GM18867 (cell line): ENCODE measurements around the gene ZNF844.
"Not testable (repeated sequence)": the region's sequence is repeated elsewhere in the genome, so short reads cannot be mapped to it uniquely, and the experiment has no call there.

ENCODE experiments used
- ATAC-seq: cut with Tn5 transposase; IDR thresholded peaks from one replicate; pipeline ENCODE4 v1.9.1; 2021; ENCODE audit warnings: mild to moderate bottlenecking, moderate library complexity; ENCODE audit not compliant: unreplicated experiment

Gene ZNF844

DNA sequence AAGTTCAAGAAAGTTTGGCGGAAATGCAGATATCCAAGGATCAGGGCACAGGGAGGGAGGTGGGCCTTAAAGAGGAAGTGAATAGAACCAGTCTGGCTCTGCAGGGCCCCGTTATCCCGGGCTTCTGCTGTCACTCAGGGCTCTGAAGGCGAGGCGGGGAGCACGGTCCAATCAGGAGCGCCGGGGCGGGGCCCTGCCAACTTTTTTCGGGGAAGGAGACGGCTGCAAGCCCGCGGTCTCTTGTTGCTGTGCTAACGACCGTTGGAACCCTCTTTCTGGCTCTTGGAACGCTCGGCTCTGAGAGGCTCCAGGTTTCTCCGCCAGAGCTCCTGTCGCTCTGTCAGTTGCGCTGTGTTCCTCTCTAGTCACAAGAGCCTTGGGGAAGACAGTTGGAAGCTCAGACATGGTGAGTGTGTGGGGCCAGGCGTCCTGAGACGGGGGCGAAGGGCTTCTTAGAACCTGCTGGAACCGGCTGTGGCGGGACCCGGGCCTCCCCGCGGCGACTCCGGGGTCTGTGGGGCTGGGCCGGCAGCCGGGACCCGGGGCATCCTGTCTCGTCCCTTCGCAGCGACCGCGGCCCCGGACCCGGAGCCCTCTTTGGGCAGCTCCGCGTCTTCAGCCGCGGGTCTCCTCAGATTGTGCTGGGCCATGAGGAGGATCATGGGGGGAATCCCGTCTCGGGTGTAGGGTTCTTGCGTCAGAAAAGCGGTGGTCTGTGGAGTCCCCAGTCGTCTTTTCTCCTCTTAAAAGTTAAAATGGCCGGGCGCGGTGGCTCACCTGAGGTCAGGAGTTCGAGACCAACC, 27.7 kb downstream of the ZNF844 start:
- ATAC-seq = no peak

DNA sequence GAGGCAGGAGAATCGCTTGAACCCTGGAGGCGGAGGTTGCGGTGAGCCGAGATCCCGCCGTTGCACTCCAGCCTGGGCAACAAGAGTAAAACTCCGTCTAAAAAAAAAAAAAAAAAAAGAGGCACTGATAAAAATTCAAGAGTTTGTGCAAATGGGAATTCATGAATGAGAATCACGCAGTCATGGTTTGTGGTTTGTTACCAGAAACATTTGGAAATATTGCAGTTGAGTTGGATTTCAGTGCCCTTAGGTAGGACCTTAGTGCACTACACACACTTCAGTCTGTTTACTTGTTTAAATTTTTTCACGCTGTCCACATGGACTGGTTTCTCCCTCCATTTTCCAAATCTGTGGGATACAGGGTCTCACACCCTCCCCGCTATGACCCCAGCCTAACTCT, 28.4 kb downstream of the ZNF844 start:
- no peak for ATAC-seq

DNA sequence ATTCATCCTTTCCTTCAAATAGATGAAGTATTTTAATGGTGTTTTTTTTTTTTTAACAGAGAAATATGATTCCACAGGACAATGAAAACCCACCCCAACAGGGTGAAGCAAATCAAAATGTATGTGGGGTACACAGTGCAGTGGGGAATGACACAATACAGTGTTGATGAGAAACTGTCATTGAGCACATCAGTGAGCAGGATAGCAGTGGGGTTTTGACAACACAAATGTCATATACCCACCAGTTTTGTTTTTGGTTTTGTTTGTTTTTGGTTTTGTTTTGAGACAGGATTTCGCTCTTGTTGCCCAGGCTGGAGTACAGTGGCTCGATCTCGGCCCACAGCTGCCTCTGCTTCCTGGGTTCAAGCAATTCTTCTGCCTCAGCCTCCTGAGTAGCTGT, 29.2 kb downstream of the ZNF844 start:
- ATAC-seq = no peak

DNA sequence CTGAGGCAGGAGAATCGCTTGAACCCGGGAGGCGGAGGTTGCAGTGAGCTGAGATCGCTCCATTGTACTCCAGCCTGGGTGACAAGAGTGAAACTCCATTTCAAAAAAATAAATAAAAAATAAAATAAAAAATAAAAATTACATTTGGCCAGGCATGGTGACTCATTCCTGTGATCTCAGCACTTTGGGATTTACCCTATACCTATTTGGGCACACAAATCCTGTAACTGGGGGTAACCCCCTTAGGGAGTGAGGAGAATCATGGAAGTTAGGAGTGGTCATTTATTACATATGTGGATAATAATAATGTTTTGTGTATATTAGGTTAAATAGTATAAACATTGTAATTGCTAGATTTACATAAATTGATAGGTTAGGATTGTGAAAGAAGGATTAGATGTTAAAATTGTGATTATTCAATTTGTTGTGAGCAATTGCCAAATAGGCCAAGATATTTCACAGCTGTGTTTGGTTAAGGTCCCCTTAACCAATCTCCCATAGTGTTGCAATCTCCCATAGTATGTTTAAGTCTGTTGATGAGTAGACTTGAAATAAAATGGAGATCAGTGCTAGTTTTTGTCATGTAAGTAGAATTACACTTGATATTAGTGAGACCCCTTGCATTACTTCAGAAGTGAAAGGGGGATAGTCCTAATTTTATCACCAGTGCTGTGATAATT, 30.7 kb downstream of the ZNF844 start:
- ATAC-seq = no peak

DNA sequence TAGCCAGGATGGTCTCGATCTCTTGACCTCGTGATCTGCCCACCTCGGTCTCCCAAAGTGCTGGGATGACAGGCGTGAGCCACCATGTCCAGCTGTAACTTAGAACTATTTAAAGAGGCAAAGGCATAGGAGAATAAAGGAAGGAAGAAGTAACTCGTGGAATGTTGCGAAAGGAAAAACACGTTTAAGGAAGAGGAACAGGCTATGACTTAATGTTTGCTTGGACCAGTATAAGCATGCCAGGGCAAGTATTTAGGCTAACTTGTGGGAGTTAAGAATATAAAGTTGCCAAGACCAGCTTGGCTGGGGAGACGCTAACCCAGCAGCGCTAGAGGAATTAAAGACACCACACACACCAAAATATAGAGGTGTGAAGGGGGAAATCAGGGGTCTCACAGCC, 33.5 kb downstream of the ZNF844 start:
- ATAC-seq = no peak

DNA sequence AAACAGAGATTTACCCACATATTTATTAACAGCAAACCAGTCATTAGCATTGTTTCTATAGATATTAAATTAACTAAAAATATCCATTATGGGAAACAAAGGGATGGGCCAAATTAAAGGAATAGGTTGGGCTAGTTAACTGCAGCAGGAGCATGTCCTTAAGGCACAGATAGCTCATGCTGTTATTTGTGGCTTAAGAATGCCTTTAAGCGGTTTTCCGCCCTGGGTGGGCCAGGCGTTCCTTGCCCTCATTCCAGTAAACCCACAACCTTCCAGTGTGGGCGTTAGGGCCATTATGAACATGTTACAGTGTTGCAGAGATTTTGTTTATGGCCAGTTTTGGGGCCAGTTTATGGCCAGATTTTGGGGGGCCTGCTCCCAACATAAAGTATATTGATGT, 39.4 kb downstream of the ZNF844 start:
- ATAC-seq = not testable (repeated sequence)

DNA sequence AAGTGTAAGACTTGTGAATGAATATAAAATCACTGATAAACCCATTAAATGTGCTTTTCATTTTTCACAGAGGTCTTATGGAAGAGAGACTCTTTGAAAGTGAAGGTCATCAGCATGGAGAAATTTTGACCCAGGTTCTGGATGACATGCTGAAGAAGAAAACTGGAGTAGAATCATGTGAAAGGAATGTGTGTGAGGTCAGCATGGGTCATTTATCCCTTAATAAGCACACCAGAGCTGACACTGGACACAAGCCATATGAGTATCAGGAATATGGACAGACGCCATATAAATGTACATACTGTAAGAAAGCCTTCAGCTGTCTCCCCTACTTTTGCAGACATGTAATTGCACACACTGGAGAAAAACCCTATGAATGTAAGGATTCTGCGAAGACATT, 46.6 kb downstream of the ZNF844 start:
- ATAC-seq = no peak

DNA sequence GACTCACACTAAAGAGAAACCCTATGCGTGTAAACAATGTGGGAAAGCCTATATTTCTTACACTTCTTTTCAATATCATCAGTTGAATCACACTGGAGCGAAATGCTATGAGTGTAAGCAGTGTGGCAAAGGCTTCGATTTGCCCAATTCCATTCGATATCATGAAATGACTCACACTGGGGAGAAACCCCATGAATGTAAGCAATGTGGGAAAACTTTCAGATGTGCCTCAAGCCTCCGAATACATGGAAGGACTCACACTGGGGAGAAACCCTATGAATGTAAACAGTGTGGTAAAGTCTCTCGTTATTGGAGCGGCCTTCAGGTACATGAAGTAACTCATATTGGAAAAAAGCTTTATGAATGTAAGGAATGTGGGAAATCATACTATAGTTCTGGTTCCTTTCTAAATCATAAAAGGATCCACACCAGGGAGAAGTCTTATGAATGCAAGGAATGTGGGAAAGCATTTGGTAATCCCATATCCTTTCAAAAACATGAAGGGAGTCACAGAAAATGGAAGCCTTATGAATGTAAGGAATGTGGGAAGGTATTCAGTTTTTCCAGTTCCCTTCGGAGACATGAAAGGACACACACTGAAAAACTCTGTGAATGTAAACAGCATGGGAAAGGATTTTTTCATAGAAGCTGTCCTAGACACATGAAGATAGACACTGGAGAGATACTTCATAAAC, 47.6 kb downstream of the ZNF844 start:
- no peak for ATAC-seq

DNA sequence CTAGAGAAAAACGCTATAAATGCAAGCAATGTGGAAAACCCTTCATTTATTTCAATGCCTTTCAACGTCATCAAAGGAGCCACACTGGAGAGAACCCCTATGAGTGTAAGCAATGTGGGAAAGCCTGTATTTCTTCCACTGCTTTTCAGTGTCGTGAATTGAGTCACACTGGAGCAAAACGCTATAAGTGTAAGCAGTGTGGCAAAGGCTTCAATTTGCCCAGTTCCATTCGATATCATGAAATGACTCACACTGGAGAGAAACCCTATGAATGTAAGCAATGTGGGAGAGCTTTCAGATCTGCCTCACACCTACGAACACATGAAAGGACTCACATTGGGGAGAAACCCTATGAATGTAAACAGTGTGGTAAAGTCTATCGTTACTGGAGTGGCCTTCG, 48.2 kb downstream of the ZNF844 start:
- no peak for ATAC-seq

DNA sequence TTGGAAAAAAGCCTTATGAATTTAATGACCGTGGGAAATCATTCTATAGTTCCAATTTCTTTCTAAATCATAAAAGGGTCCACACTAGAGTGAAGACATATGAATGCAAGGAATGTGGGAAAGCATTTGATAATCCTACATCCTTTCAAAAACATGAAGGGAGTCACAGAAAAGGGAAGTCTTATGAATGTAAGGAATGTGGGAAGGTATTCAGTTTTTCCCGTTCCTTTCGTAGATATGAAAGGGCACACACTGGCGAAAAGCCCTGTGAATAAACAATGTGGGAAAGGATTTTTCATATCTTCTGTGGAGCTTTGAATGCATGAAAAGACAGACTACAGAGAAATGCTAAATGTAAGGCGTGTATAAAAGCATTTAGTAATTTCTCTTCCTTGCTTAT, 48.6 kb downstream of the ZNF844 start:
- no peak for ATAC-seq

DNA sequence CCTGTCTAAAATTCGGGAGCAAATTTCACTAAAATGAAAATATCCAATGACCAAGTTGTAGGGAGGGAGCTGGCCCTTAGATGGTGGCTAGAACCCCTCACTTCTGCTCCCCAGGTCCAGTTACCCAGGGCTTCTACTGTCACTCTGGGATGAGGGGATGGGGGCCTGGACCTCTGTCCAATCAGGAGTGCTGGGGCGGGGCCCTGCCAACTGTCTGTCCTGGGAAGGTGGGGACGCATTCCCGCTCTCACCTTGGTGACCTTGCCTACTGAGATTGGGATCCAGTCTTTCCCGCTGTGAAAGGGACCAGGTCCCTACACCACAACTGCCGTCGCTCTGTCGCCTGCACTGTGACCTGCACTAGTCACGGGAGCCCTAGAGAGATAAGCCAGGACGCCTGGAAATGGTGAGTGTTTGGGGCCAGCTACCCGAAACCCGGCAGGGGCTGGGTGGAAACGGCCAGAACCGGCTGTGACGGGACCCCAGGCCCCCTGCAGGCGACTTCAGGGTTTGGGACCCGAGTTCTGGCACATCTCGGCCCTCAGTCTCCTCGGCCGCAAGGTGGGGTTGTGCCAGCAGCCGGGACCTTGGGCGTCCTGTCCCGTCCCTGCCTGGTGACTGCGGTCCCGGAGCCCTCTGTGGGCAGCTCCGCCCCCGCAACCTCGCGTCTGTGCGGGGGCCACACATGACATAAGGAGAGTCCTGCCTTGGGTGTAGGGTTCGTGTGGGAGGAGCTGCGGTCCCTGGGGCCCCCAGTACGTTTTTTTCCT, 52.9 kb downstream of the ZNF844 start:
- ATAC-seq = no peak

DNA sequence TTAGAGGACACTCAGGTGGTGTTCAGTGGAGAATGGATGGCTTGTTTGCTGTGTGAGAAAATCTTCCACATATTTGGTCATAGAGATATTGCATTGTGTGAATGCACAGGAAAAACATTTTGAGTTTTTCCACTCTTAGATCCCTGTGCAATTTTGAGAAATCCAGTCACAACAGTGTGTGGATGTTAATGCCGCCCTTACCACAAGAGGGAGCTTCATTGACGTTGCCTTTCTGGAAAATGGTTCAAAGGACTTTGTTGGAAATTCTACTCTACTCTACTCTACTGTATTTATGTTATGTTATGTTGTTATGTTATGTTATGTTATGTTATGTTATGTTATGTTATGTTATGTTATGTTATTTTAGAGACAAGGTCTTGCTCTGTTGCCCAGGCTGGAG, 62.2 kb downstream of the ZNF844 start:
- no peak for ATAC-seq
